Esophagus (tissue), 2 donors: ENCODE measurements around the gene SERPINA1. TPM values are rescaled to one million over a fixed set of nuclear protein-coding genes. Genes with fewer than 3 reads are reported as not detected.
"Not testable (repeated sequence)": the region's sequence is repeated elsewhere in the genome, so short reads cannot be mapped to it uniquely, and the experiment has no call there.

Experiments used
- H3K27ac ChIP-seq, 2 donors: one replicate each; pipeline ENCODE4 v1.5.1; 2013; ENCODE audit warnings: low read depth in 2 of 2, mild to moderate bottlenecking in 2 of 2, inconsistent platforms in 1 of 2, low read length in 1 of 2, moderate library complexity in 1 of 2
- H3K27me3 ChIP-seq, 2 donors: one replicate each; pipeline ENCODE4 v1.6.1; 2013; ENCODE audit warnings: low read length in 2 of 2, control low read depth in 1 of 2, mild to moderate bottlenecking in 1 of 2; ENCODE audit not compliant: insufficient read depth in 2 of 2, control insufficient read depth in 1 of 2
- H3K36me3 ChIP-seq, 2 donors: one replicate each; pipeline ENCODE4 v1.6.1; 2013; ENCODE audit warnings: low read length in 1 of 2; ENCODE audit not compliant: control insufficient read depth in 2 of 2, insufficient read depth in 2 of 2
- H3K4me1 ChIP-seq, 2 donors: one replicate each; pipeline ENCODE4 v1.6.1; 2013; ENCODE audit warnings: low read length in 1 of 2; ENCODE audit not compliant: control insufficient read depth in 2 of 2, insufficient read depth in 2 of 2
- H3K4me3 ChIP-seq, 2 donors: one replicate each; pipeline ENCODE4 v1.5.1; 2013; ENCODE audit warnings: low read length in 2 of 2, mild to moderate bottlenecking in 2 of 2, low read depth in 1 of 2, moderate library complexity in 1 of 2
- H3K9me3 ChIP-seq, 2 donors: one replicate each; pipeline ENCODE4 v1.6.1; 2013; ENCODE audit warnings: mild to moderate bottlenecking in 2 of 2, low read depth in 1 of 2, low read length in 1 of 2, moderate library complexity in 1 of 2; ENCODE audit not compliant: control insufficient read depth in 2 of 2, insufficient read depth in 1 of 2
- WGBS, 2 donors: extraction: QIAGEN DNeasy Blood & Tissue Kit; methylation state at CpG; one replicate each; pipeline ENCODE4 v1.1.7; 2013; 5-methylcytosine and 5-hydroxymethylcytosine counted together
- polyA plus RNA-seq, 2 donors: library from polyadenylated mRNA; stranded (reverse); fragments of 200-250 nt; gene quantifications; one replicate each; pipeline ENCODE4 v1.2.3, GENCODE V29; 2013
- donor health status: healthy with polysubstance abuse.
- donor health status: Bipolar disorder and iron deficiency.

SERPINA1 gene
- polyA plus RNA-seq, 2 donors: 1.5 to 2.2 TPM

DNA sequence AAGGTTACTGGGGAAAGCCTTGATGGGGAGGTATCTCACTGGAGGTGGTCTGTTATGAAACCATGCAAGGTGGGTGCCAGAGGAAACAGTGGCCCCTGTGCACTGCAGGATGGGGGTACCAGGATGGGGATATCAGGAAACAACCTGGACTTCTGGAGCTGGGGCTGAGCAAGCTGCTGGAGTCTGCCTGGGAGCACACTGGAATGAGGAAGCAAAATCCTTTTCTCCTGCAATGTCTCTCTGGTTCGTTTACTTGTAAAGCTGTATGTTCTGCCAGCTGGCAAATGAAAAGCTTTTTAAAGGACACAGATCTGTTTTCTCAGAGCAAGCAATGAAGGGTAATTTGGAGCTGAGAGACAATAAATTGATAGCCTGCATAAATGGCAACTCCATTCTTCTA lies 23.2 kb upstream of the SERPINA1 start:
- Histone ChIP-seq H3K27me3 (peaks cover 0 to 4% of the 10 kb centered on the region in 2 donors), H3K4me3 (no peak overlapping the region), H3K9me3 (no peaks in the 10 kb centered on the region), H3K27ac (no peak overlapping the region), H3K4me1 (no peaks in the 10 kb centered on the region), H3K36me3 (no peaks in the 10 kb centered on the region)
- 13 to 18% methylated on average over 1 of the region's 1 CpG for WGBS, 2 donors

DNA sequence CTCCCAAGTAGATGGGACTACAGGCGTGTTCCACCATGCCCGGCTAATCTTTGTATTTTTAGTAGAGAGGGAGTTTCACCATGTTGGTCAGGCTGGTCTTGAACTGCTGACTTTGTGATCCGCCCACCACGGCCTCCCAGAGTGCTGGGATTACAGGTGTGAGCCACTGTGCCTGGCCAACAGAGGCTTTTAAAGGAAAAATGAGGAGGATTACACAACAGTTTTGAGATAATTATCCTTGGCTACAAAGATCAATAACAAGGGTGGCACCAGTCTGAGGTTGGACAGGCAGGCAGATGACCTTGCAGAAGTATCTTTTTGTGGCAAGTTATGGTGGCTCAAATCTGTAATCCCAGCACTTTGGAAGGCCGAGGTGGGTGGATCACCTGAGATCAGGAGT lies 21.0 kb upstream of the SERPINA1 start:
- H3K36me3 ChIP-seq, H3K4me1 ChIP-seq, H3K4me3 ChIP-seq, H3K27me3 ChIP-seq, H3K9me3 ChIP-seq, H3K27ac ChIP-seq: not testable (repeated sequence)
- WGBS, 2 donors: 78 to 87% methylated on average over 5 of the region's 5 CpGs

DNA sequence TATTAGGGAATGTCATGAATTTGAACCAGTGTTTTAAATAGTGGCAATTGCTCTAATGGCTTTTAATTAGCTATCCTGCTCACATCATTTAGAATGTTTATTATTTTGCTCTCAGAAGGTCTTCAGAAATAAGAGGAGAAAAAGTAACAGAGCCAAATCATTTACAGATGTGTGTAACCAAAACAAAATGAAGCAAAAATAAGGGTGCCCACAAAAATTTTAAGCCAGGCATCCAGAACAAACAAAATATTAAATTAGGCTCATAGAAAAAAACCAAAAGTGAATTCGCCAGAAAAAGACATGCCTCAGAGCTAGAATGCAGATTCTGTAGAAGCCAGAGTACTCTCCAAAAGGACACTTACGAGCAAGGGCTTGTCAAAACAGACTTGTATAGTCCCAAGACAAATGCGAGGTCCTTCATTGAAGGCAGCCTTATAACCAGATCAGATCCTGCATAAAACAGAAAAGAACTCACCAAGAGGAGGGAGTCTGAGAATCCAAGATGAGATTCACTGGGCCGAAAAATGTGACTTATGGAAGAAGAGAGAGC lies 20.2 kb upstream of the SERPINA1 start:
- H3K36me3 ChIP-seq: no peaks in the 10 kb centered on the region
- peaks cover 0 to 7% of the 10 kb centered on the region in 2 donors for H3K27me3 ChIP-seq
- H3K9me3 ChIP-seq: no peaks in the 10 kb centered on the region
- no peak overlapping the region for H3K27ac ChIP-seq
- H3K4me3 ChIP-seq: no peak overlapping the region
- 55 to 70% methylated on average over 4 of the region's 4 CpGs for WGBS, 2 donors
- no peaks in the 10 kb centered on the region for H3K4me1 ChIP-seq

DNA sequence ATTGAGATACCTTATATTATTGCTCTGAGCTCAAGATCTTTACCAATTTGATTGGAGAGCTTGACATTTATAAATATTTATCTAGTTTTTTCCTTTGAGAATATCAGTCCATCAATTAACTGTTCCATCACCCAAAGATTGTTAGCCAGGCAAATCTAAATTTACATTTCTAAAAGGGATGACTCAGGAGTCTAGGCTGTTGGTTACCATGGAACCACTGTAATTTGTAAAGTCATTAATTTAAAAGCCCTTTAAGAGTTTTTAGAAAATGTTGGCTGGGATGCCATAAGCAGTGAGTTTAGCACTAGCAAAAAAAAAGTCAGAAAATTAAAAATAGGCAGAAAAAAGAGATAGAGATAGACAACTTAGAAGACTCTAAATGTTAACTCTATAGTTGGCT lies 19.5 kb upstream of the SERPINA1 start:
- H3K4me1 ChIP-seq: no peaks in the 10 kb centered on the region
- H3K27ac ChIP-seq: no peak overlapping the region

DNA sequence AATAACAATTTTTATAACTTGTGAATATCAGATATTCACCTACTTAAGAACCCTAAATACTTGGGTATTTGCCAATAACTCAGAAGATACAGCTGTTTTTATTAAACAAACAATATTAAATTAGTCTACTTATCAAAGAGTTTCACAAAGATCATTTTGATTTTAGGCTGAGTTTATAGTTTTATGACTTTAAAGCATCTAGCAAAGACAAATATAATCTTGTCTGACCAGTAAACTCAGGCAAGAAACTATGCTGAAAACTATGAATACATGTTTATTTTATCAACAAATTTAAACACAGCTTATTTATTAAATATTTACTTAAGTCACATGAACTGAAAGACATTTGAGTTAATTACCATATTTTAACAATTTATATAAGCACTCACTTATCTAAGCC lies 18.5 kb upstream of the SERPINA1 start:
- H3K27me3 ChIP-seq: peaks cover 0 to 3% of the 10 kb centered on the region in 2 donors
- H3K4me3 ChIP-seq: no peak overlapping the region
- no peak overlapping the region for H3K27ac ChIP-seq
- no peaks in the 10 kb centered on the region for H3K4me1 ChIP-seq
- H3K36me3 ChIP-seq: no peaks in the 10 kb centered on the region
- H3K9me3 ChIP-seq: no peaks in the 10 kb centered on the region

More for the DNA sequence above, 19.5 kb upstream of the SERPINA1 start:
- H3K9me3 ChIP-seq: no peaks in the 10 kb centered on the region
- no peaks in the 10 kb centered on the region for H3K36me3 ChIP-seq
- peaks cover 0 to 3% of the 10 kb centered on the region in 2 donors for H3K27me3 ChIP-seq
- no peak overlapping the region for H3K4me3 ChIP-seq

DNA sequence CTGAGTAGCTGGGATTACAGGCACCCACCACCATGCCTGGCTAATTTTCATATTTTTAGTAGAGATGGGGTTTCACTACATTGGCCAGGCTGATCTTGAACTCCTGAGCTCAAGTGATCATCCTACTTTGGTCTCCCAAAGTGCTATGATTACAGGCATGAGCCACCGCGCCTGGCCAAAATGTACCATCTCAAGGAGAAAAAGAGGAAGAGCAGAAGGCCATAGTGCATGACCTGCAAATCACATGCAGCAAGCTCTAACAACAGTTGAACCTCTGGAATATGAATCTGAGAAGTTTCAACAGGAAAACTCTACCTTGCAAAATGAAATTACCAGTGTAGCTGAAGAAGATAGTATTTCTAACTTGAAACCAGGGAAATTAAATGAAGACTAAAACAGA lies 17.1 kb upstream of the SERPINA1 start:
- Histone ChIP-seq H3K4me3 (no peak overlapping the region), H3K27me3 (peaks cover 0 to 3% of the 10 kb centered on the region in 2 donors), H3K36me3 (no peaks in the 10 kb centered on the region), H3K27ac (no peak overlapping the region), H3K9me3 (no peaks in the 10 kb centered on the region), H3K4me1 (no peaks in the 10 kb centered on the region)
- 89 to 93% methylated on average over 2 of the region's 2 CpGs for WGBS, 2 donors

DNA sequence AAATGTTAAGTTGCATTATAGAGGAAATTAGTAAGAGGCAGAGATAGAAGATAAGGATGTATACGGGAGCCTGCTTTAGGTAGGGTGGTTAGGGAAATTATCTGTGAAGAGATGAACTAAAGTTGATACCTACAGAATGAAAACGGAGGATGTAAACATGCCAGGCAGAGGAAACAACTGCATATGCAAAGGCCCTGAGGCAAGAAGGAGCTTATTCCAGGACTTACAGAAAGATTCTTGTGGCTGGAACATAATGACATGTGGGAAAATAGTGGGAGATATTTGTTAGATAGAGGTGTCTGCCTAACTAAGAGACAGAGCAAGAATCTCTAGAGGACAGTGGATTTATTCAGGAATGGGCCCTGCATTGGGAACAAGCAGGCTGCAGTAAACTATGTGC lies 16.2 kb upstream of the SERPINA1 start:
- Histone ChIP-seq H3K9me3 (no peaks in the 10 kb centered on the region), H3K4me3 (no peak overlapping the region), H3K27me3 (peaks cover 0 to 3% of the 10 kb centered on the region in 2 donors), H3K36me3 (no peaks in the 10 kb centered on the region), H3K27ac (no peak overlapping the region), H3K4me1 (no peaks in the 10 kb centered on the region)
- 87% methylated on average over 2 of the region's 2 CpGs for WGBS, 2 donors

DNA sequence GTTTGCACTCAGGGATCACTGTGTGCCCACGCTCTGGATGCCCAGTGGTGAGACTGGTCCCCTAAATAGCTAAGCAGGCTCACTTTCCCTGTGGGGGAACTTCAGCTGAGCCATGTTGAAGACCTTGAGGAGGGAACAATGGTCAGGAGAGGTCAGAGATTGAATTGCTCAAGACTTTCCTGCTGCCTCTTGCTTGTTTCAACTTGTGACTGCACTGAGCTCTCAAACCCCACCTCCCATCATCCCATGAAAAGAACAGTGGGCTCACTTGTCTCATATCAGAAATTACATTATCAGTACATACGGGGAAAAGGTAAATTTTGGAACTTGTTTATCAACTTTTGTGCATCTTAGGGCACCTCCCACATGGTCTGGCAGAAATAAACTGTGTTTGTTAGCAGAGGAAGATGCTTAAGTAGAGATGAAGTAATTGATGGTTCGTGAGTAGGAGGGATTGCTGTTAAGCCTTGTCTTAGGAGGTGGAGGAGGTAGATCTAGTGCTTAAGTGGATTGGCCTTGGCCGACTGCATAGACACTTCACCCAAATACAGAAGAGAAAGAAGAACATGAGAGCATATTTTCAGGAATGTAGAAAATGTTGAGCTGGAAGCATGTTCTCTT lies 15.0 kb upstream of the SERPINA1 start:
- Histone ChIP-seq H3K4me1 (no peaks in the 10 kb centered on the region), H3K4me3 (no peak overlapping the region), H3K27me3 (peaks cover 0 to 3% of the 10 kb centered on the region in 2 donors), H3K9me3 (no peaks in the 10 kb centered on the region), H3K36me3 (no peaks in the 10 kb centered on the region), H3K27ac (no peak overlapping the region)
- 61% methylated on average over 4 of the region's 4 CpGs for WGBS, 2 donors

DNA sequence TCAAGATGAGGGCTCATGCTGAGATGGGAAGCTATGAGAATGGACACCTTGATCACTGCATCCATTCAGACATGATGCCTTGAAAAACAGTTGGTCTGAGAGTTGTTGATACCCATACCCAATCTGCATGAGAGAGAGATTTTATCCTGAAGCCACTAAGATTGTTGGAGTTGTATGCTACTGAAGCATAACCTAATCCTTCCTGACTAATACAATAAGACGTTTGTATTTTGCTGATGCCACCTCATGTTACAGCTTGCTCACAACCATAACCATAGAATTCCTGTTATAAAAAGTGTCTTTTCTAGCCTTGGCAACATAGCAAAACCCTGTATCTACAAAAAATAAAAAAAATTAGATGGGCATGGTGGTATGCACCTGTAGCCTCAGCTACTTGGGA lies 12.7 kb upstream of the SERPINA1 start:
- H3K4me3 ChIP-seq: no peak overlapping the region
- H3K4me1 ChIP-seq: no peaks in the 10 kb centered on the region
- H3K36me3 ChIP-seq: no peaks in the 10 kb centered on the region
- no peaks in the 10 kb centered on the region for H3K9me3 ChIP-seq
- H3K27ac ChIP-seq: no peak overlapping the region
- peaks cover 0 to 3% of the 10 kb centered on the region in 2 donors for H3K27me3 ChIP-seq
- WGBS, 2 donors: 38 to 48% methylated on average over 1 of the region's 1 CpG

DNA sequence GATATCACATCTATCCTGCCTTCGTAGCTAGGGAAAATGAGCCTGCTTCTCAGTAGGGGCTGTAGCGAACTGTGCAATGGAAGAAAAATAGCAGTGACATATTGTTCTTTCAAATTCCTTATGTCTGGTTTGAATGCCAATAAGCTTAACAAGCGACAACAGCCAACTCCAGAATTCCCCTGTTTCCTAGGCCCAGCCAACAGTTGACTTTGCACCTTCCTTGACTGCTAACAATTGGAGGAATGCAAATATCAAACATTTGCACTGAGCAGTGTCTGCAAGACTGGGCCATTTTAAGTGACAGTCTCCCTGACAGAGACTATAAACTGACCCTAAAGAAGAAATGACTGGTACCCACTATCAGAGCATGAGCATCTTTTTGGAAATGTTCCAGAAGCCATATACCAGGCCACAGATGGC lies 12.0 kb upstream of the SERPINA1 start:
- Histone ChIP-seq H3K27ac (no peak overlapping the region), H3K27me3 (peaks cover 0 to 3% of the 10 kb centered on the region in 2 donors), H3K36me3 (no peaks in the 10 kb centered on the region), H3K9me3 (no peaks in the 10 kb centered on the region), H3K4me3 (no peak overlapping the region), H3K4me1 (no peaks in the 10 kb centered on the region)
- WGBS, 2 donors: 66 to 70% methylated on average over 3 of the region's 3 CpGs
